ENCODE data around the gene ETNK1. TPM values are rescaled to one million over a fixed set of nuclear protein-coding genes. Genes with fewer than 3 reads are reported as not detected.
"Not testable (repeated sequence)": the region's sequence is repeated elsewhere in the genome, so short reads cannot be mapped to it uniquely, and the experiment has no call there.

ETNK1 gene
- total and polyA plus RNA-seq, 4 donors: 14.3 to 129 (median 48.5) TPM

GRCh38 chr12:22698576-22698975 is 73.6 kb downstream of the ETNK1 start:
- 88 to 95% methylated on average over 3 of the region's 3 CpGs for WGBS, 2 donors
- Histone ChIP-seq H3K4me1 (ENCODE audit: control insufficient read depth in 5 of 5, insufficient read depth in 5 of 5, low read length in 5 of 5) (no peaks in the 10 kb centered on the region), H3K36me3 (ENCODE audit: control insufficient read depth in 4 of 4, insufficient read depth in 4 of 4, low read length in 4 of 4) (no peaks in the 10 kb centered on the region), H3K27me3 (ENCODE audit: control insufficient read depth in 3 of 3, insufficient read depth in 3 of 3, low read length in 2 of 3) (no peaks in the 10 kb centered on the region), H3K9me3 (ENCODE audit: control insufficient read depth in 4 of 4, insufficient read depth in 3 of 4, low read length in 3 of 4) (no peaks in the 10 kb centered on the region), H3K4me3 (no peak overlapping the region), H3K9ac (ENCODE audit: insufficient read depth in 1 of 2, low read length in 2 of 2) (no peak overlapping the region), H3K27ac (ENCODE audit: low read depth in 1 of 2, low read length in 1 of 2) (no peak overlapping the region)
- no peak for ATAC-seq (ENCODE audit: insufficient read depth, low FRiP score)
- no peak for DNase-seq
- TF ChIP-seq, protein P1, sequence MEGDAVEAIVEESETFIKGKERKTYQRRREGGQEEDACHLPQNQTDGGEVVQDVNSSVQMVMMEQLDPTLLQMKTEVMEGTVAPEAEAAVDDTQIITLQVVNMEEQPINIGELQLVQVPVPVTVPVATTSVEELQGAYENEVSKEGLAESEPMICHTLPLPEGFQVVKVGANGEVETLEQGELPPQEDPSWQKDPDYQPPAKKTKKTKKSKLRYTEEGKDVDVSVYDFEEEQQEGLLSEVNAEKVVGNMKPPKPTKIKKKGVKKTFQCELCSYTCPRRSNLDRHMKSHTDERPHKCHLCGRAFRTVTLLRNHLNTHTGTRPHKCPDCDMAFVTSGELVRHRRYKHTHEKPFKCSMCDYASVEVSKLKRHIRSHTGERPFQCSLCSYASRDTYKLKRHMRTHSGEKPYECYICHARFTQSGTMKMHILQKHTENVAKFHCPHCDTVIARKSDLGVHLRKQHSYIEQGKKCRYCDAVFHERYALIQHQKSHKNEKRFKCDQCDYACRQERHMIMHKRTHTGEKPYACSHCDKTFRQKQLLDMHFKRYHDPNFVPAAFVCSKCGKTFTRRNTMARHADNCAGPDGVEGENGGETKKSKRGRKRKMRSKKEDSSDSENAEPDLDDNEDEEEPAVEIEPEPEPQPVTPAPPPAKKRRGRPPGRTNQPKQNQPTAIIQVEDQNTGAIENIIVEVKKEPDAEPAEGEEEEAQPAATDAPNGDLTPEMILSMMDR (IDR thresholded peaks at IDR 0.05; ENCODE audit: control extremely low read depth, extremely low read depth): no peak

DNA sequence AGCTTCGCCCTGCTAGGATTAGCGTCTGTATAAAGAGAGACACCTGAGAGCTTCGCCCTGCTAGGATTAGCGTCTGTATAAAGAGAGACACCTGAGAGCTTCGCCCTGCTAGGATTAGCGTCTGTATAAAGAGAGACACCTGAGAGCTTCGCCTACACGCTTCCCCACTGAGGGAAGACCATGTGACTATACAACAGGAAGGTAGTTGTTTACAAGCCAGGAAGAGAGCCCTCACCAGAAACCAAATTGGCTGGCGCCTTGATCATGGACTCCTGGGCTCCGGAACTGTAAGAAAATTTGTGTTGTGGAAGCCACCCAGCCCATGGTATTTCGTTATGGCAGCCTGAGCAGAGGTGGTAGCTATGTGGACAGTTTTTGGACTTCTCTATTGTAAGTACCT is 74.7 kb downstream of the ETNK1 start:
- not testable (repeated sequence) for H3K27me3 ChIP-seq (ENCODE audit: control insufficient read depth in 3 of 3, insufficient read depth in 3 of 3, low read length in 2 of 3); H3K36me3 ChIP-seq (ENCODE audit: control insufficient read depth in 4 of 4, insufficient read depth in 4 of 4, low read length in 4 of 4); H3K9ac ChIP-seq (ENCODE audit: insufficient read depth in 1 of 2, low read length in 2 of 2); H3K4me3 ChIP-seq; H3K4me1 ChIP-seq (ENCODE audit: control insufficient read depth in 5 of 5, insufficient read depth in 5 of 5, low read length in 5 of 5); H3K9me3 ChIP-seq (ENCODE audit: control insufficient read depth in 4 of 4, insufficient read depth in 3 of 4, low read length in 3 of 4); DNase-seq; H3K27ac ChIP-seq (ENCODE audit: low read depth in 1 of 2, low read length in 1 of 2); ATAC-seq (ENCODE audit: insufficient read depth, low FRiP score)
- 86 to 89% methylated on average over 8 to 9 of the region's 11 CpGs for WGBS, 2 donors

- 67 to 79% methylated on average over 1 of the region's 1 CpG for WGBS, 2 donors
- Histone ChIP-seq H3K4me3 (no peak overlapping the region), H3K9ac (ENCODE audit: insufficient read depth in 1 of 2, low read length in 2 of 2) (no peak overlapping the region), H3K27ac (ENCODE audit: low read depth in 1 of 2, low read length in 1 of 2) (no peak overlapping the region), H3K9me3 (ENCODE audit: control insufficient read depth in 4 of 4, insufficient read depth in 3 of 4, low read length in 3 of 4) (no peaks in the 10 kb centered on the region), H3K4me1 (ENCODE audit: control insufficient read depth in 5 of 5, insufficient read depth in 5 of 5, low read length in 5 of 5) (no peaks in the 10 kb centered on the region), H3K36me3 (ENCODE audit: control insufficient read depth in 4 of 4, insufficient read depth in 4 of 4, low read length in 4 of 4) (no peaks in the 10 kb centered on the region), H3K27me3 (ENCODE audit: control insufficient read depth in 3 of 3, insufficient read depth in 3 of 3, low read length in 2 of 3) (no peaks in the 10 kb centered on the region)
- TF ChIP-seq, protein P1 (IDR thresholded peaks at IDR 0.05; ENCODE audit: control extremely low read depth, extremely low read depth): no peak
- ATAC-seq (ENCODE audit: insufficient read depth, low FRiP score) (no peak), DNase-seq (no peak)
Observed at GRCh38 chr12:22700106-22700505, 75.1 kb downstream of the ETNK1 start.

GRCh38 chr12:22701216-22701809 is 76.3 kb downstream of the ETNK1 start:
- not testable (repeated sequence) for H3K4me3 ChIP-seq; H3K4me1 ChIP-seq (ENCODE audit: control insufficient read depth in 5 of 5, insufficient read depth in 5 of 5, low read length in 5 of 5); ATAC-seq (ENCODE audit: insufficient read depth, low FRiP score); H3K27ac ChIP-seq (ENCODE audit: low read depth in 1 of 2, low read length in 1 of 2); DNase-seq; H3K9me3 ChIP-seq (ENCODE audit: control insufficient read depth in 4 of 4, insufficient read depth in 3 of 4, low read length in 3 of 4); H3K9ac ChIP-seq (ENCODE audit: insufficient read depth in 1 of 2, low read length in 2 of 2); H3K36me3 ChIP-seq (ENCODE audit: control insufficient read depth in 4 of 4, insufficient read depth in 4 of 4, low read length in 4 of 4); H3K27me3 ChIP-seq (ENCODE audit: control insufficient read depth in 3 of 3, insufficient read depth in 3 of 3, low read length in 2 of 3)
- WGBS, 2 donors: 47 to 82% methylated on average over 3 of the region's 7 CpGs
